MM.1S (cell line): Measurements from ENCODE around the gene KHDRBS2.

Source experiments
- DNase-seq: peaks from one replicate; pipeline ENCODE4 v3.0.0-alpha.2; 2015
- H2AFZ ChIP-seq: fragments of 300-600 bp; sonication (generic); 2 replicates; pipeline ENCODE4 v1.6.0; 2016; ENCODE audit warnings: antibody characterized with exemption, low read length
- H3F3A ChIP-seq: fragments of 300-600 bp; sonication (generic); 2 replicates; pipeline ENCODE4 v1.6.1; 2016; ENCODE audit warnings: mild to moderate bottlenecking, antibody characterized with exemption, low read length, moderate library complexity, mixed read lengths; ENCODE audit not compliant: insufficient read depth
- H3K27ac ChIP-seq: fragments of 300-600 bp; sonication (generic); 2 replicates; pipeline ENCODE4 v1.5.1; 2016; ENCODE audit warnings: mild to moderate bottlenecking, low read length
- H3K27me3 ChIP-seq: fragments of 300-600 bp; sonication (generic); replicated peaks from 2 replicates; pipeline ENCODE4 v1.6.0; 2016; ENCODE audit warnings: low read length; ENCODE audit not compliant: insufficient read depth
- H3K36me3 ChIP-seq: fragments of 300-600 bp; sonication (generic); replicated peaks from 2 replicates; pipeline ENCODE4 v1.6.1; 2016; ENCODE audit warnings: mild to moderate bottlenecking, low read length, mixed read lengths; ENCODE audit not compliant: insufficient read depth
- H3K4me1 ChIP-seq: fragments of 300-600 bp; sonication (generic); 2 replicates; pipeline ENCODE4 v1.6.1; 2016; ENCODE audit warnings: low read length, mixed read lengths
- H3K4me2 ChIP-seq: fragments of 300-600 bp; sonication (generic); 2 replicates; pipeline ENCODE4 v1.6.0; 2016; ENCODE audit warnings: low read depth, low read length
- H3K4me3 ChIP-seq: fragments of 300-600 bp; sonication (generic); 2 replicates; pipeline ENCODE4 v1.5.1; 2016; ENCODE audit warnings: low read length, mixed read lengths
- H3K79me2 ChIP-seq: fragments of 300-600 bp; sonication (generic); 2 replicates; pipeline ENCODE4 v1.6.1; 2016; ENCODE audit warnings: mixed run types, low read length, mixed read lengths
- H3K9ac ChIP-seq: fragments of 300-600 bp; sonication (generic); 2 replicates; pipeline ENCODE4 v1.6.1; 2016; ENCODE audit warnings: low read length, mixed read lengths
- H3K9me2 ChIP-seq: fragments of 300-600 bp; sonication (generic); replicated peaks from 2 replicates; pipeline ENCODE4 v1.6.1; 2016; ENCODE audit warnings: mild to moderate bottlenecking, low read length, mixed read lengths; ENCODE audit not compliant: insufficient read depth
- H3K9me3 ChIP-seq: fragments of 300-600 bp; sonication (generic); replicated peaks from 2 replicates; pipeline ENCODE4 v1.6.1; 2016; ENCODE audit warnings: mild to moderate bottlenecking, low read length, mixed read lengths; ENCODE audit not compliant: insufficient read depth
- H4K20me1 ChIP-seq: fragments of 300-600 bp; sonication (generic); 2 replicates; pipeline ENCODE4 v1.6.1; 2016; ENCODE audit warnings: mild to moderate bottlenecking, low read length, moderate library complexity, mixed read lengths; ENCODE audit not compliant: insufficient read depth
- EZH2 ChIP-seq: fragments of 300-600 bp; sonication (generic); optimal IDR thresholded peaks from 2 replicates; pipeline ENCODE3; 2017; ENCODE audit warnings: low read depth, mild to moderate bottlenecking, antibody characterized with exemption, low read length, mixed read lengths
- EZH2phosphoT487 ChIP-seq: fragments of 300-600 bp; sonication (generic); IDR thresholded peaks from 2 replicates; pipeline ENCODE4 v1.6.1; 2018; ENCODE audit warnings: antibody characterized with exemption, low read length
- TF ChIP-seq, protein P1 (sequence below): fragments of 300-600 bp; sonication (generic); IDR thresholded peaks from 2 replicates; pipeline ENCODE4 v1.5.1; 2016; ENCODE audit warnings: antibody characterized with exemption, low read length, mixed read lengths

The KHDRBS2 gene

GRCh38 chr6:61901748-61902147, 384.3 kb downstream of the KHDRBS2 start:
- DNase-seq = no peak
- Histone ChIP-seq H3F3A (no peaks in the 10 kb centered on the region), H3K9me3 (no peaks in the 10 kb centered on the region)

DNA sequence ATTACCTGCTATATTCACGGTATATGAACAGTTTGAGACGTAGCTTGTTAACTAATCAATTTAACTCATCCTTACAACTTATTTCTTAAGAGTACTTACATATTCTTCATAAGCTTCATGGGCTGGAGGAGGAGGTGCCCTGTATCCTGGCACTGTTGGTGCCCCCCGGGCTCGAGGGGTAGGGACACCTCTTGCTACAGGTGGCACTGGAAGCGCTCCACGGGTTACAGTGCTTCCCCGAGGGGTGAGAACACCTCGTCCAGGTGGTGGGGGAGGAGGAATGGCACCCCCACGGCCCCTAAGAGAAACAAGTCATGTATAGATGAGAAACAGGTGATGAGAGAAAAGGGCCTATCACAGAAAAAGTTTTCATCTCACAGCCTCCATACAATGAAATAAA, 391.5 kb downstream of the KHDRBS2 start:
- H3F3A ChIP-seq = no peaks in the 10 kb centered on the region
- H3K9ac ChIP-seq = no peak overlapping the region
- H3K9me3 ChIP-seq = no peaks in the 10 kb centered on the region
- DNase-seq = no peak
- H3K9me2 ChIP-seq = no peaks in the 10 kb centered on the region
- H3K27ac ChIP-seq = no peak overlapping the region
- no peaks in the 10 kb centered on the region for H3K36me3 ChIP-seq
- no peak overlapping the region for H3K4me2 ChIP-seq
- no peaks in the 10 kb centered on the region for H3K79me2 ChIP-seq
- no peak overlapping the region for H2AFZ ChIP-seq
- H4K20me1 ChIP-seq = no peaks in the 10 kb centered on the region
- no peaks in the 10 kb centered on the region for H3K27me3 ChIP-seq
- no peak for TF ChIP-seq EZH2phosphoT487
- no peak for TF ChIP-seq EZH2
- TF ChIP-seq, protein P1, sequence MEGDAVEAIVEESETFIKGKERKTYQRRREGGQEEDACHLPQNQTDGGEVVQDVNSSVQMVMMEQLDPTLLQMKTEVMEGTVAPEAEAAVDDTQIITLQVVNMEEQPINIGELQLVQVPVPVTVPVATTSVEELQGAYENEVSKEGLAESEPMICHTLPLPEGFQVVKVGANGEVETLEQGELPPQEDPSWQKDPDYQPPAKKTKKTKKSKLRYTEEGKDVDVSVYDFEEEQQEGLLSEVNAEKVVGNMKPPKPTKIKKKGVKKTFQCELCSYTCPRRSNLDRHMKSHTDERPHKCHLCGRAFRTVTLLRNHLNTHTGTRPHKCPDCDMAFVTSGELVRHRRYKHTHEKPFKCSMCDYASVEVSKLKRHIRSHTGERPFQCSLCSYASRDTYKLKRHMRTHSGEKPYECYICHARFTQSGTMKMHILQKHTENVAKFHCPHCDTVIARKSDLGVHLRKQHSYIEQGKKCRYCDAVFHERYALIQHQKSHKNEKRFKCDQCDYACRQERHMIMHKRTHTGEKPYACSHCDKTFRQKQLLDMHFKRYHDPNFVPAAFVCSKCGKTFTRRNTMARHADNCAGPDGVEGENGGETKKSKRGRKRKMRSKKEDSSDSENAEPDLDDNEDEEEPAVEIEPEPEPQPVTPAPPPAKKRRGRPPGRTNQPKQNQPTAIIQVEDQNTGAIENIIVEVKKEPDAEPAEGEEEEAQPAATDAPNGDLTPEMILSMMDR = no peak
- H3K4me1 ChIP-seq = no peaks in the 10 kb centered on the region
- H3K4me3 ChIP-seq = no peak overlapping the region

More at GRCh38 chr6:61901748-61902147, 384.3 kb downstream of the KHDRBS2 start:
- no peaks in the 10 kb centered on the region for H3K27me3 ChIP-seq
- H3K79me2 ChIP-seq = no peaks in the 10 kb centered on the region
- H3K9ac ChIP-seq = no peak overlapping the region
- H2AFZ ChIP-seq = no peak overlapping the region
- no peak overlapping the region for H3K4me3 ChIP-seq
- no peak overlapping the region for H3K4me2 ChIP-seq
- no peaks in the 10 kb centered on the region for H3K36me3 ChIP-seq
- TF ChIP-seq EZH2 (no peak), EZH2phosphoT487 (no peak)
- TF ChIP-seq, protein P1 = no peak
- no peaks in the 10 kb centered on the region for H4K20me1 ChIP-seq
- no peak overlapping the region for H3K27ac ChIP-seq
- no peaks in the 10 kb centered on the region for H3K4me1 ChIP-seq
- no peaks in the 10 kb centered on the region for H3K9me2 ChIP-seq

- Histone ChIP-seq H3K36me3 (no peaks in the 10 kb centered on the region), H3K4me1 (peaks cover 20% of the 10 kb centered on the region; the same call in 1 of the 2 replicates), H3K9ac (no peak overlapping the region), H4K20me1 (no peaks in the 10 kb centered on the region), H3K9me3 (no peaks in the 10 kb centered on the region), H3K4me3 (no peak overlapping the region), H3K27ac (peak overlapping the region; percentile 26; the same call in 1 of the 2 replicates), H2AFZ (no peak overlapping the region), H3K27me3 (no peaks in the 10 kb centered on the region), H3K9me2 (no peaks in the 10 kb centered on the region), H3K4me2 (peak overlapping the region; percentile 51), H3K79me2 (no peaks in the 10 kb centered on the region), H3F3A (0 out of 2 replicates have a peak, but pooled peaks cover 4% of the 10 kb centered on the region)
- no peak for TF ChIP-seq EZH2phosphoT487
- TF ChIP-seq EZH2 = no peak
- TF ChIP-seq, protein P1 = no peak
- DNase-seq = peak; percentile 52
Observed at GRCh38 chr6:61887423-61887822, 398.6 kb downstream of the KHDRBS2 start.
